Vagina (tissue), 2 donors: ENCODE data around the gene MAP3K3. TPM values are rescaled to one million over a fixed set of nuclear protein-coding genes. Genes with fewer than 3 reads are reported as not detected.

Source experiments
- DNase-seq, 2 donors: peaks; one replicate each; pipeline ENCODE4 v3.0.0-alpha.2; 2017; ENCODE audit errors: extremely low spot score in 2 of 2
- H3K27ac ChIP-seq: fragments of 200-600 bp; sonication (generic); one replicate; pipeline ENCODE4 v1.5.1; 2019
- H3K27me3 ChIP-seq: fragments of 200-600 bp; sonication (generic); one replicate; pipeline ENCODE4 v1.5.1; 2019
- H3K36me3 ChIP-seq, 2 donors: fragments of 200-600 bp; sonication (generic); one replicate each; pipeline ENCODE4 v1.5.1; 2017 to 2019
- H3K4me1 ChIP-seq: fragments of 200-600 bp; sonication (generic); one replicate; pipeline ENCODE4 v1.5.1; 2019
- H3K4me3 ChIP-seq, 2 donors: fragments of 200-600 bp; sonication (generic); 1 replicate in 1 of 2; 2 replicates in 1 of 2; pipeline ENCODE4 v1.5.1; 2016 to 2019
- H3K9me3 ChIP-seq: fragments of 200-600 bp; sonication (generic); one replicate; pipeline ENCODE4 v1.5.1; 2019
- POLR2A ChIP-seq, 2 donors: fragments of 450-650 bp; IDR thresholded peaks; one replicate each; pipeline ENCODE4 v1.6.1; 2017; ENCODE audit warnings: antibody characterized with exemption in 2 of 2, mild to moderate bottlenecking in 2 of 2, moderate library complexity in 2 of 2
- POLR2AphosphoS5 ChIP-seq, 2 donors: sonication (generic); formaldehyde crosslinking; IDR thresholded peaks; one replicate each; pipeline ENCODE4 v1.9.0; 2017; ENCODE audit warnings: antibody characterized with exemption in 2 of 2, mild to moderate bottlenecking in 2 of 2, low read depth in 1 of 2; ENCODE audit not compliant: insufficient read depth in 1 of 2
- intact Hi-C: fragments of 100-400 bp; cut with DNase I; formaldehyde crosslinking; loops from one replicate; pipeline ENCODE4 v1.15.1; 2023
- total RNA-seq: library from RNA; depleted of rRNA; stranded (reverse); fragments of >200 nt; gene quantifications from one replicate; pipeline ENCODE4 v1.2.3, GENCODE V29; 2016
- TF ChIP-seq, protein P1 (sequence below), 3 experiments: fragments of 450-650 bp in 2 of 3; fragments of 200-600 bp in 1 of 3; sonication (generic) in 1 of 3; IDR thresholded peaks; one replicate each; pipeline ENCODE4 v1.5.1; 2017 to 2019; ENCODE audit warnings: antibody characterized with exemption in 3 of 3, mild to moderate bottlenecking in 2 of 3, moderate library complexity in 2 of 3

The MAP3K3 gene
- total RNA-seq, 1 donor from 2014 or later: 35.4 TPM

DNA sequence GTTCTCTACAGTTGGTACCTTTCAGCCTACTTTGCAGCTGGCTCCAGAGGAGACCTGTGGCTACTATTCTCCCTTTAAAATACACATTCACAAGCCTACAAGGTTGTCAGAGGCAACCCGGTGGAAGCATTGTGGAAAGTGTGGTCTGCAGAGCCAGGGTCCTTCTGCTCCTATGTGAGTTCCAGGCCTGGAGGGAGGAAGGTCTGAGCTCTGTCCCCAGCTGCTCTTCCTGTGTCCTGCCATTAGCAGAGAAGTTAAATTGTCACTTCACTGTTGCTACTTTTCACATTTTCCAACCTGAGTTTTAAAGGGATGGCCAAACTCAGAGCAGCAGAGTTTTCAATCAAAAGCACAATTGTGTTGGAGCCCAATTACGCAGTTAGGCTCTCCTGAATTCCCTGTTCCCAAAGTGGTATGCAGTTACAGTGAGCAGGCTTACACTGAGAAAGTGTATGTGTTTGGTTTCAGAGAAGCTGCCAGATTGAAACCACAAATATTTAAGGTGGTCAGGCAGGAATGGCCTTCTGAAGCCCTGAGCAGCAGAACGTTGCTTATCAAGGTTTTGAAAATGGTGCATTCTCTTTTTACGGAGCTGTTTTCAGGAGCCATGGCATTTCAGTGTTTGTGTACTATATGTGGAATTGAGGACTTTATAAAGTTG lies 25.0 kb downstream of the MAP3K3 start:
- Histone ChIP-seq H3K36me3 (peaks cover 0 to 16% of the 10 kb centered on the region in 2 donors), H3K27me3 (no peaks in the 10 kb centered on the region), H3K9me3 (no peaks in the 10 kb centered on the region), H3K27ac (no peak overlapping the region), H3K4me3 (no peak overlapping the region), H3K4me1 (peaks cover 8% of the 10 kb centered on the region)
- intact Hi-C loops: no loop called here
- TF ChIP-seq, protein P1, sequence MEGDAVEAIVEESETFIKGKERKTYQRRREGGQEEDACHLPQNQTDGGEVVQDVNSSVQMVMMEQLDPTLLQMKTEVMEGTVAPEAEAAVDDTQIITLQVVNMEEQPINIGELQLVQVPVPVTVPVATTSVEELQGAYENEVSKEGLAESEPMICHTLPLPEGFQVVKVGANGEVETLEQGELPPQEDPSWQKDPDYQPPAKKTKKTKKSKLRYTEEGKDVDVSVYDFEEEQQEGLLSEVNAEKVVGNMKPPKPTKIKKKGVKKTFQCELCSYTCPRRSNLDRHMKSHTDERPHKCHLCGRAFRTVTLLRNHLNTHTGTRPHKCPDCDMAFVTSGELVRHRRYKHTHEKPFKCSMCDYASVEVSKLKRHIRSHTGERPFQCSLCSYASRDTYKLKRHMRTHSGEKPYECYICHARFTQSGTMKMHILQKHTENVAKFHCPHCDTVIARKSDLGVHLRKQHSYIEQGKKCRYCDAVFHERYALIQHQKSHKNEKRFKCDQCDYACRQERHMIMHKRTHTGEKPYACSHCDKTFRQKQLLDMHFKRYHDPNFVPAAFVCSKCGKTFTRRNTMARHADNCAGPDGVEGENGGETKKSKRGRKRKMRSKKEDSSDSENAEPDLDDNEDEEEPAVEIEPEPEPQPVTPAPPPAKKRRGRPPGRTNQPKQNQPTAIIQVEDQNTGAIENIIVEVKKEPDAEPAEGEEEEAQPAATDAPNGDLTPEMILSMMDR (IDR thresholded peaks at IDR 0.05): no peak
- TF ChIP-seq POLR2A (IDR thresholded peaks at IDR 0.05): no peak
- TF ChIP-seq POLR2AphosphoS5 (IDR thresholded peaks at IDR 0.05; ENCODE audit: insufficient read depth in 1 of 2, low read depth in 1 of 2): no peak
- DNase-seq: no peak

DNA sequence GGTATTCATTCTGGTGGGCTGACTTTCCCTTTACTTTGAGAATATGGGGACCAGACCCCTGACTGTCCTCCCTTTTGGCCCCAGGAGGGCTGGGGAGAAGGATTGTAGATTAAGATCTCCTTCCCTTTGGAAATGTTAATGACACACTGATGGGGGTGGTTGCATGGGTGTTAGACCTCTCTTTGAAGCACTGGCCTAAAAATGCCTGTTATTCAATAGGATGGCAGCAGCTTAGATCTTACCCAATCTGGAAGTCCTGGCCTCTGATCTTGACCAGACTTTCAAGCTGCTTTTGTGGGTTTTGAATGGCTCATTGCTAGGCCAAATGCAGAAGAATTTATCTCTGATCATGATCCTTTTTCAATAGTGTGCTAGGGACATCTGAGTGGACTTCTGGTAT lies 25.7 kb downstream of the MAP3K3 start:
- Histone ChIP-seq H3K9me3 (no peaks in the 10 kb centered on the region), H3K27ac (no peak overlapping the region), H3K4me1 (peaks cover 8% of the 10 kb centered on the region), H3K27me3 (no peaks in the 10 kb centered on the region), H3K36me3 (peaks cover 0 to 19% of the 10 kb centered on the region in 2 donors), H3K4me3 (no peak overlapping the region)
- no peak for DNase-seq
- TF ChIP-seq POLR2A (IDR thresholded peaks at IDR 0.05) (no peak), POLR2AphosphoS5 (IDR thresholded peaks at IDR 0.05; ENCODE audit: insufficient read depth in 1 of 2, low read depth in 1 of 2) (no peak)
- TF ChIP-seq, protein P1 (IDR thresholded peaks at IDR 0.05): no peak
- intact Hi-C loops: no loop called here

DNA sequence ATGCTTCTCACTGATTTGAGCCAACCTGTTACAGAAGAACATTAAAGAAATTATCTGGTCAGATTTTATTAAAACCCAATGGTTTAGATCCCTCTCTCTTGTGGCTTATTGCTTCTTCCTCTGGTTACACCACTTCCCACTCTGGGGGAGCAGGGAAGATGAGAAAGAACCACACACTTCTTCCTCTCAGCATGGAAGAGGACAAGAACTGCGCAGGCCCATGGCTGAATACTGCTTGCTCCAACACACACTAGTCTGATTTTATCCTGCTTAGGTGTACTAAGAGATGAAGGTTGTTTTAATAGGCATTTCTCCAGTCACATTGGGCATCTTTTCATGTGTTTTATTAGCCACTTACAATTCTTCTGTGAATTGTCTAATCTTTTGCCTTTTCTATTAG lies 27.6 kb downstream of the MAP3K3 start:
- TF ChIP-seq POLR2AphosphoS5 (IDR thresholded peaks at IDR 0.05; ENCODE audit: insufficient read depth in 1 of 2, low read depth in 1 of 2) (no peak), POLR2A (IDR thresholded peaks at IDR 0.05) (no peak)
- TF ChIP-seq, protein P1 (IDR thresholded peaks at IDR 0.05): no peak
- Histone ChIP-seq H3K36me3 (peaks cover 0 to 22% of the 10 kb centered on the region in 2 donors), H3K9me3 (no peaks in the 10 kb centered on the region), H3K27me3 (no peaks in the 10 kb centered on the region), H3K4me3 (no peak overlapping the region), H3K27ac (no peak overlapping the region), H3K4me1 (peaks cover 8% of the 10 kb centered on the region)
- DNase-seq: no peak
- intact Hi-C loops: no loop called here

DNA sequence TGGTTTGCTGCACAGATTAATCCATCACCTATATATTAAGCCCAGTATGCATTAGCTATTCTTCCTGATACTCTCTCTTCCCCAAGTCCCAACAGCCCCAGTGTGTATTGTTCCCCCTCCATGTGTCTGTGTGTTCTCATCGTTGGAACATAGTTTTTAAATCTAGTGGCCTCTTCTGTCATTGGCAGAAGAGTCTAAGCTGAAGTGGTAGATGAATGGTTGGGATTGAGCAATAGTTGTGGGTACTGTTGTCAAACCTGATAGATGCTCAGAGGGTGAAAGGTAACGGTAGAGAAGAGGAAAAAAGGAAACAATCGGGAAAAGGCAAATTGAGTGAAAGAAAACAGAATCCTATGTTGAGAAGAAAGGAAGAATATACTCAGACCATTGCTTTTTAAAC lies 29.9 kb downstream of the MAP3K3 start:
- no peaks in the 10 kb centered on the region for H3K9me3 ChIP-seq
- no peaks in the 10 kb centered on the region for H3K27me3 ChIP-seq
- peaks cover 5% of the 10 kb centered on the region for H3K4me1 ChIP-seq
- intact Hi-C loops: no loop called here
- no peak overlapping the region for H3K4me3 ChIP-seq
- TF ChIP-seq, protein P1 (IDR thresholded peaks at IDR 0.05): no peak
- no peak for TF ChIP-seq POLR2AphosphoS5 (IDR thresholded peaks at IDR 0.05; ENCODE audit: insufficient read depth in 1 of 2, low read depth in 1 of 2)
- TF ChIP-seq POLR2A (IDR thresholded peaks at IDR 0.05): no peak
- H3K27ac ChIP-seq: no peak overlapping the region
- H3K36me3 ChIP-seq: peaks cover 0 to 28% of the 10 kb centered on the region in 2 donors
- no peak for DNase-seq

DNA sequence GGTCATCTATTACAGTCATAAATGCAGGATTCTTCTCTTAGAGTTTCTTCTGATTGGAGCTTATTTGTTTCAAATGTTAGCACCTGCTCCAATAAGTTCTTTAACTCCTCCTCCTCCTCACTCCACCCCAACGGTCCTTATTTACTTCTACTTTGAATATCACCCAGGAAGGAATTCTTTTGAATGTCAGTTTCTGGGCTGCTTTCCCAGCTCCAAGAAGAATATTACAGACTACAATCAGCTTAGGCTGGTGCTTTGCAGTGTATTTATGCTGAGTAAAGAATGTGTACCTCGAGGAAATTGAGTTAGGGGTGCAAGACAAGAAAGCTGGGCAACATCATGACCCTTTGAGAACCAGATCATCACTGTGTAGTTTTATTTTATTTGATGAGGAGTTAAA lies 30.8 kb downstream of the MAP3K3 start:
- DNase-seq: no peak
- Histone ChIP-seq H3K27ac (no peak overlapping the region), H3K4me1 (no peaks in the 10 kb centered on the region), H3K4me3 (no peak overlapping the region), H3K27me3 (no peaks in the 10 kb centered on the region), H3K36me3 (peaks cover 0 to 28% of the 10 kb centered on the region in 2 donors), H3K9me3 (no peaks in the 10 kb centered on the region)
- no peak for TF ChIP-seq POLR2AphosphoS5 (IDR thresholded peaks at IDR 0.05; ENCODE audit: insufficient read depth in 1 of 2, low read depth in 1 of 2)
- TF ChIP-seq POLR2A (IDR thresholded peaks at IDR 0.05): no peak
- TF ChIP-seq, protein P1 (IDR thresholded peaks at IDR 0.05): no peak
- intact Hi-C loops: no loop called here
